Esophagus muscularis mucosa (tissue), 4 donors: ENCODE results near the gene CIITA. TPM values are rescaled to one million over a fixed set of nuclear protein-coding genes. Genes with fewer than 3 reads are reported as not detected.
"Not testable (repeated sequence)": the region's sequence is repeated elsewhere in the genome, so short reads cannot be mapped to it uniquely, and the experiment has no call there.

Experiments
- DNase-seq: peaks from one replicate; pipeline ENCODE4 v3.0.0-alpha.2; 2017; ENCODE audit errors: extremely low spot score
- H3K27ac ChIP-seq, 4 donors: fragments of 200-600 bp; sonication (generic); replicated peaks in 1 of 4; 1 replicate in 3 of 4; 2 replicates in 1 of 4; pipeline ENCODE4 v1.5.1; 2016 to 2019; ENCODE audit warnings: mild to moderate bottlenecking in 1 of 4
- H3K27me3 ChIP-seq, 4 donors: fragments of 200-600 bp; sonication (generic); one replicate each; pipeline versions ENCODE4 v1.5.1 to v1.6.0; 2016 to 2019
- H3K36me3 ChIP-seq, 4 donors: fragments of 200-600 bp; sonication (generic); one replicate each; pipeline ENCODE4 v1.5.1; 2016 to 2019
- H3K4me1 ChIP-seq, 4 donors: fragments of 200-600 bp; sonication (generic); one replicate each; pipeline ENCODE4 v1.5.1; 2016 to 2019
- H3K4me3 ChIP-seq, 4 donors: fragments of 200-600 bp; sonication (generic); 1 replicate in 2 of 4; 2 replicates in 2 of 4; pipeline ENCODE4 v1.5.1; 2016 to 2019; ENCODE audit warnings: mild to moderate bottlenecking in 4 of 4, moderate library complexity in 1 of 4
- H3K9me3 ChIP-seq, 4 donors: fragments of 200-600 bp; sonication (generic); 1 replicate in 3 of 4; 2 replicates in 1 of 4; pipeline ENCODE4 v1.5.1; 2016 to 2019
- CTCF ChIP-seq, 3 experiments: fragments of 200-600 bp in 2 of 3; fragments of 450-650 bp in 1 of 3; sonication (generic) in 2 of 3; IDR thresholded peaks; one replicate each; pipeline ENCODE4 v1.5.1; 2017 to 2019; ENCODE audit warnings: antibody characterized with exemption in 3 of 3, mild to moderate bottlenecking in 2 of 3, moderate library complexity in 1 of 3
- EP300 ChIP-seq: sonication (generic); formaldehyde crosslinking; IDR thresholded peaks from one replicate; pipeline ENCODE4 v1.6.1; 2017; ENCODE audit warnings: antibody characterized with exemption
- POLR2A ChIP-seq: fragments of 450-650 bp; IDR thresholded peaks from one replicate; pipeline ENCODE4 v1.6.1; 2017; ENCODE audit warnings: antibody characterized with exemption, moderate library complexity, mild to moderate bottlenecking, low read depth
- POLR2AphosphoS5 ChIP-seq, 2 donors: sonication (generic); formaldehyde crosslinking; IDR thresholded peaks; one replicate each; pipeline ENCODE4 v1.6.1; 2017; ENCODE audit warnings: antibody characterized with exemption in 2 of 2
- WGBS: methylation state at CpG from one replicate; pipeline ENCODE4 v1.1.5; 2018; 5-methylcytosine and 5-hydroxymethylcytosine counted together
- intact Hi-C: fragments of 100-400 bp; cut with DNase I; formaldehyde crosslinking; loops from one replicate; pipeline ENCODE4 v1.15.1; 2023
- total RNA-seq, 4 donors: library from RNA; depleted of rRNA; stranded (reverse); fragments of >200 nt; gene quantifications; one replicate each; pipeline versions ENCODE4 v1.1.0 to v1.2.1, GENCODE V29; 2016

CIITA gene
- total RNA-seq, 4 donors from 2014 or later: 6.8 to 11.2 (median 8.9) TPM

GRCh38 chr16:10922328-10923145 is 45.5 kb downstream of the CIITA start:
- no peak for DNase-seq
- TF ChIP-seq EP300 (no peak), CTCF (IDR thresholded peaks at IDR 0.05) (no peak), POLR2A (no peak), POLR2AphosphoS5 (IDR thresholded peaks at IDR 0.05) (no peak)
- H3K27me3 ChIP-seq: no peaks in the 10 kb centered on the region
- intact Hi-C loops: loop anchor here (5.0 kb wide), 1 partner anchor 400 kb away; no protein-coding TSS in a partner anchor
- peak overlapping the region; percentile 56 to 71 (median 62) for H3K27ac ChIP-seq
- WGBS: 62% methylated on average over 10 of the region's 14 CpGs
- H3K36me3 ChIP-seq: peaks cover 24 to 37% (median 33%) of the 10 kb centered on the region in 4 donors
- H3K4me3 ChIP-seq: no peak overlapping the region
- peaks cover 48 to 60% (median 53%) of the 10 kb centered on the region in 4 donors for H3K4me1 ChIP-seq
- no peaks in the 10 kb centered on the region for H3K9me3 ChIP-seq

- TF ChIP-seq EP300 (no peak), POLR2A (no peak), CTCF (IDR thresholded peaks at IDR 0.05) (no peak), POLR2AphosphoS5 (IDR thresholded peaks at IDR 0.05) (no peak)
- intact Hi-C loops: loop anchor here (5.0 kb wide), 1 partner anchor 401 kb away; no protein-coding TSS in a partner anchor
- DNase-seq: no peak
- peaks cover 26 to 44% (median 39%) of the 10 kb centered on the region in 4 donors for H3K36me3 ChIP-seq
- H3K27me3 ChIP-seq: no peaks in the 10 kb centered on the region
- H3K9me3 ChIP-seq: no peaks in the 10 kb centered on the region
- WGBS: 95% methylated on average over 4 of the region's 10 CpGs
- peaks cover 47 to 56% (median 49%) of the 10 kb centered on the region in 4 donors for H3K4me1 ChIP-seq
- no peak overlapping the region for H3K4me3 ChIP-seq
- peak overlapping the region; percentile 53 to 71 (median 64) for H3K27ac ChIP-seq
Observed at GRCh38 chr16:10923146-10923649, 46.2 kb downstream of the CIITA start.

GRCh38 chr16:10923650-10924214 is 46.7 kb downstream of the CIITA start:
- no peak for DNase-seq
- Histone ChIP-seq H3K27ac (peak overlapping the region; percentile 53 to 71 (median 64)), H3K4me1 (peaks cover 41 to 50% (median 44%) of the 10 kb centered on the region in 4 donors), H3K27me3 (no peaks in the 10 kb centered on the region), H3K9me3 (no peaks in the 10 kb centered on the region), H3K4me3 (no peak overlapping the region), H3K36me3 (peaks cover 26 to 49% (median 45%) of the 10 kb centered on the region in 4 donors)
- TF ChIP-seq POLR2AphosphoS5 (IDR thresholded peaks at IDR 0.05): peak; percentile 10 to 11
- TF ChIP-seq CTCF (IDR thresholded peaks at IDR 0.05): no peak
- intact Hi-C loops: loop anchor here (5.0 kb wide), 1 partner anchor 401 kb away; no protein-coding TSS in a partner anchor
- WGBS: 87% methylated on average over 7 of the region's 14 CpGs

- H3K4me3 ChIP-seq, H3K27me3 ChIP-seq, H3K9me3 ChIP-seq, H3K27ac ChIP-seq, intact Hi-C loops, DNase-seq: not testable (repeated sequence)
- H3K36me3 ChIP-seq: peaks cover 26 to 64% (median 53%) of the 10 kb centered on the region in 4 donors
- peaks cover 42 to 53% (median 50%) of the 10 kb centered on the region in 4 donors for H3K4me1 ChIP-seq
- 100% methylated on average over 3 of the region's 3 CpGs for WGBS
Observed at GRCh38 chr16:10925285-10925684, 48.3 kb downstream of the CIITA start.

- Histone ChIP-seq H3K4me3 (no peak overlapping the region), H3K4me1 (peaks cover 45 to 53% (median 48%) of the 10 kb centered on the region in 4 donors), H3K27me3 (no peaks in the 10 kb centered on the region), H3K36me3 (peaks cover 26 to 72% (median 59%) of the 10 kb centered on the region in 4 donors), H3K27ac (no peak overlapping the region), H3K9me3 (no peaks in the 10 kb centered on the region)
- no peak for DNase-seq
- TF ChIP-seq EP300 (no peak), CTCF (IDR thresholded peaks at IDR 0.05) (no peak), POLR2AphosphoS5 (IDR thresholded peaks at IDR 0.05) (no peak), POLR2A (no peak)
- intact Hi-C loops: no loop called here
- no CpG with 5 or more reads among the region's 4 CpGs for WGBS
Observed at GRCh38 chr16:10926094-10926493, 49.1 kb downstream of the CIITA start.
